K562 (cell line): Measurements from ENCODE around the gene C2CD2. TPM values are rescaled to one million over a fixed set of nuclear protein-coding genes. Genes with fewer than 3 reads are reported as not detected.

Source experiments
- ATAC-seq: fragments of 200-7000 bp; cut with Tn5 transposase; 3 replicates; pipeline ENCODE4 v1.9.1; 2020; ENCODE audit warnings: moderate library complexity
- BruUV-seq: library from RNA; stranded (reverse); fragments of 400-500 nt; replicated peaks from 2 replicates; lab custom pipeline; 2021; lab: Mats Ljungman, UMichigan
- CTCF ChIA-PET: fragments of 300-600 bp; formaldehyde crosslinking; extraction: SDS; loops from one replicate; lab custom pipeline; 2021; ENCODE audit warnings: low intra/inter-chr PET ratio; lab: Yijun Ruan, JAX
- POLR2A ChIA-PET: fragments of 300-600, 350-650 bp; sonication (Branson Sonifier 250); formaldehyde crosslinking; extraction: SDS; loops from one replicate; lab custom pipeline; 2021; ENCODE audit warnings: antibody characterized with exemption, inconsistent platforms; lab: Yijun Ruan, JAX
- DNase-seq, 4 experiments: peaks; one replicate each; pipeline versions ENCODE4 v3.0.0 to v3.0.0-alpha.2; 2011 to 2018; ENCODE audit warnings: low spot score in 3 of 4, mixed read lengths in 3 of 4; ENCODE audit errors: extremely low read depth in 1 of 4
- FAIRE-seq: peaks from 2 replicates; lab custom pipeline; 2011; peaks lifted over from hg19 to GRCh38; lab: Jason Lieb, UNC
- H2AFZ ChIP-seq: 2 replicates; pipeline ENCODE4 v1.6.0; 2011; ENCODE audit warnings: low read depth, low read length, control low read depth, inconsistent platforms
- H3K27ac ChIP-seq: fragments of 200-600 bp; 3 replicates; pipeline ENCODE4 v1.8.0; 2011; ENCODE audit warnings: low read depth, mild to moderate bottlenecking, control low read depth, inconsistent platforms, low read length, moderate library complexity, mixed read lengths; ENCODE audit errors: extremely low read depth
- H3K27me3 ChIP-seq, 2 experiments: fragments of 300-600 bp in 1 of 2; 2 replicates in 1 of 2; 3 replicates in 1 of 2; pipeline versions ENCODE4 v1.6.0 to v1.8.0; 2011; ENCODE audit warnings: inconsistent platforms in 2 of 2, low read length in 2 of 2, mild to moderate bottlenecking in 1 of 2, mixed read lengths in 1 of 2, moderate library complexity in 1 of 2; ENCODE audit not compliant: control insufficient read depth in 2 of 2, insufficient read depth in 2 of 2
- H3K36me3 ChIP-seq: fragments of 300-600 bp; 3 replicates; pipeline ENCODE4 v1.8.0; 2011; ENCODE audit warnings: mild to moderate bottlenecking, low read length, inconsistent platforms; ENCODE audit not compliant: control insufficient read depth, insufficient read depth
- H3K4me1 ChIP-seq, 2 experiments: fragments of 200-600 bp in 1 of 2; replicated peaks in 1 of 2; 2 replicates in 1 of 2; 3 replicates in 1 of 2; pipeline versions ENCODE4 v1.5.1 to v1.8.0; 2011; ENCODE audit warnings: inconsistent platforms in 2 of 2, low read length in 2 of 2, mild to moderate bottlenecking in 1 of 2, mixed read lengths in 1 of 2, moderate library complexity in 1 of 2; ENCODE audit not compliant: control insufficient read depth in 2 of 2, insufficient read depth in 2 of 2
- H3K4me2 ChIP-seq: 2 replicates; pipeline ENCODE4 v1.6.1; 2011; ENCODE audit warnings: low read length, control low read depth, inconsistent platforms, mixed read lengths; ENCODE audit not compliant: insufficient read depth
- H3K4me3 ChIP-seq: fragments of 200-600 bp; sonication (generic), shearing (Covaris generic); 2 replicates; pipeline ENCODE4 v1.5.1; 2016; ENCODE audit warnings: control low read depth, inconsistent platforms
- H3K79me2 ChIP-seq: fragments of 200-600 bp; 3 replicates; pipeline ENCODE4 v1.8.0; 2011; ENCODE audit warnings: low read length, inconsistent platforms; ENCODE audit not compliant: control insufficient read depth, insufficient read depth
- H3K9ac ChIP-seq, 2 experiments: 2 replicates each; pipeline versions ENCODE4 v1.6.0 to v1.6.1; 2011; ENCODE audit warnings: low read depth in 2 of 2, low read length in 2 of 2, control low read depth in 1 of 2, inconsistent platforms in 1 of 2, mild to moderate bottlenecking in 1 of 2, mixed read lengths in 1 of 2; ENCODE audit not compliant: insufficient read depth in 1 of 2
- H3K9me1 ChIP-seq: one replicate; pipeline ENCODE4 v1.6.0; 2011; ENCODE audit warnings: inconsistent platforms, mild to moderate bottlenecking, low read length, moderate library complexity; ENCODE audit not compliant: control insufficient read depth, insufficient read depth
- H3K9me3 ChIP-seq: replicated peaks from 2 replicates; pipeline ENCODE4 v1.5.1; 2011; ENCODE audit warnings: low read depth, low read length, inconsistent platforms; ENCODE audit not compliant: control insufficient read depth, insufficient read depth
- H4K20me1 ChIP-seq: replicated peaks from 2 replicates; pipeline ENCODE4 v1.6.1; 2011; ENCODE audit warnings: low read length, inconsistent platforms, mixed read lengths; ENCODE audit not compliant: control insufficient read depth, insufficient read depth
- CTCF ChIP-seq, 3 experiments: IDR thresholded peaks in 2 of 3; conservative IDR thresholded peaks in 1 of 3; 2 replicates each; pipeline ENCODE4 v1.5.1; 2011 to 2012; ENCODE audit warnings: low read length in 3 of 3, mild to moderate bottlenecking in 3 of 3, control low read depth in 2 of 3, improper control_type of control experiment in 1 of 3, inconsistent platforms in 1 of 3, low read depth in 1 of 3, mixed read lengths in 1 of 3, moderate library complexity in 1 of 3; ENCODE audit not compliant: insufficient read depth in 2 of 3
- MGA ChIP-seq: fragments of 450-650 bp; IDR thresholded peaks from 2 replicates; pipeline ENCODE4 v1.6.1; 2016; ENCODE audit warnings: mild to moderate bottlenecking, moderate library complexity
- NR3C1 ChIP-seq: sonication (generic); formaldehyde crosslinking; IDR thresholded peaks from 2 replicates; pipeline ENCODE4 v1.8.1; 2022; ENCODE audit warnings: missing genetic modification reagents
- ZNF133 ChIP-seq: fragments of 250-450 bp; sonication (Bioruptor Pico); IDR thresholded peaks from 2 replicates; pipeline ENCODE4 v1.4.0; 2020; ENCODE audit warnings: mild to moderate bottlenecking
- ZNF512 ChIP-seq: IDR thresholded peaks from 2 replicates; pipeline ENCODE4 v1.6.1; 2016; ENCODE audit warnings: missing genetic modification characterization, missing compliant biosample characterization
- ZZZ3 ChIP-seq: fragments of 450-650 bp; IDR thresholded peaks from 2 replicates; pipeline ENCODE4 v1.6.1; 2016; ENCODE audit warnings: antibody characterized with exemption, mild to moderate bottlenecking, moderate library complexity
- WGBS: fragments of 100-300 bp; shearing (Covaris generic); methylation state at CpG from one replicate; pipeline ENCODE4 v1.1.6; 2016; ENCODE audit warnings: low coverage, mixed read lengths; ENCODE audit not compliant: insufficient coverage; ENCODE audit errors: missing lambda C conversion rate; 5-methylcytosine and 5-hydroxymethylcytosine counted together
- in situ Hi-C: fragments of 300-500 bp; cut with MboI; formaldehyde crosslinking; loops from 4 replicates; pipeline ENCODE4 v1.15.0; 2018; ENCODE audit warnings: inconsistent platforms, mixed read lengths
- intact Hi-C: fragments of 100-400 bp; cut with micrococcal nuclease; formaldehyde crosslinking; loops from 2 replicates; pipeline ENCODE4 v1.14.2; 2022
- polyA plus RNA-seq, 8 experiments: library from polyadenylated mRNA; depleted of rRNA in 4 of 8; stranded (reverse) in 5 of 8; unstranded in 3 of 8; fragments of >200 nt; fragmentation: Nextera tagmentation in 2 of 8; fragmentation: Illumina TruSeq in 1 of 8; extraction: Ambion mirVana in 2 of 8; extraction: Trizol in 1 of 8; gene quantifications; 2 replicates each; pipeline versions ENCODE4 v1.2.1 to v1.2.3, GENCODE V29; 2011 to 2014; ENCODE audit warnings: inconsistent platforms in 1 of 8, missing spikeins in 1 of 8
- total RNA-seq, 7 experiments: library from RNA; depleted of rRNA in 6 of 7; stranded (reverse); fragments of >200 nt in 6 of 7; fragmentation: Illumina TruSeq in 2 of 7; extraction: Trizol in 2 of 7; gene quantifications; 2 replicates each; pipeline versions ENCODE4 v1.2.1 to v1.2.3, GENCODE V29; 2011 to 2021; ENCODE audit warnings: low replicate concordance in 1 of 7

C2CD2 gene
- total and polyA plus RNA-seq, 9 of the 15 experiments (the other 6 are each of a cell fraction or from before 2014, with no cell fraction given) = 1.3 to 21.6 (median 12.1) TPM

- Histone ChIP-seq H3K4me3 (no peak overlapping the region), H3K9ac (peak overlapping the region in 1 of 2 experiments; percentile 8; a peak in 1 of 4 replicates)
- TF ChIP-seq ZZZ3 = no peak
- TF ChIP-seq ZNF133 (CRISPR knock-in tag) = no peak
- no peak for TF ChIP-seq NR3C1 (CRISPR knock-in tag)
- peak; percentile 23 to 50 (median 24); a peak in 2 of 6 replicates for TF ChIP-seq CTCF (IDR thresholded peaks at IDR 0.05 in 2 of 3, conservative IDR thresholded peaks at IDR 0.05 in 1 of 3; ENCODE audit: insufficient read depth in 2 of 3, low read depth in 1 of 3, low read length in 3 of 3)
- no peak for TF ChIP-seq MGA
- TF ChIP-seq ZNF512 (tag) = no peak
These were observed 21.6 kb downstream of the C2CD2 start for GRCh38 chr21:41932191-41932575.

More at GRCh38 chr21:41932191-41932575, 21.6 kb downstream of the C2CD2 start:
- Histone ChIP-seq H3K27ac (peak overlapping the region; percentile 37; the same call in 1 of the 3 replicates), H3K36me3 (no peaks in the 10 kb centered on the region), H4K20me1 (peaks cover 12% of the 10 kb centered on the region), H3K4me1 (peaks cover 11 to 23% of the 10 kb centered on the region in 2 experiments), H3K79me2 (no peaks in the 10 kb centered on the region), H3K27me3 (no peaks in the 10 kb centered on the region), H3K4me2 (peak overlapping the region; percentile 57), H3K9me3 (no peaks in the 10 kb centered on the region), H3K9me1 (peaks cover 3% of the 10 kb centered on the region), H2AFZ (no peak overlapping the region)
- ChIA-PET POLR2A (interaction anchor here (0.6 to 1.4 kb wide), 5 partner anchors 9 to 23 kb away, joined by 3 to 4 read pairs (median 3); no protein-coding TSS in a partner anchor), CTCF (no interaction called here)
- no peak for FAIRE-seq
- WGBS = 47% methylated on average over 13 of the region's 13 CpGs
- peak in 2 of 4 experiments; percentile 32 to 43 for DNase-seq
- in situ Hi-C loops = no loop called here
- BruUV-seq = no TSS peak
- ATAC-seq = peak; percentile 75
- intact Hi-C loops = no loop called here
